Fibroblast of pulmonary artery (primary cell): ENCODE data around the gene NAV1.
A peak's percentile ranks its signal among the peaks of the same experiment; 100 is the strongest.

ENCODE experiments used
- DNase-seq: peaks from one replicate; pipeline ENCODE4 v3.0.0-alpha.2; 2010; ENCODE audit warnings: low read depth
- H3K4me3 ChIP-seq: replicated peaks from 2 replicates; pipeline ENCODE4 v1.5.1; 2011; ENCODE audit warnings: low read depth, mild to moderate bottlenecking, control low read depth, low read length, moderate library complexity
- TF ChIP-seq, protein P1 (sequence below): IDR thresholded peaks from 2 replicates; pipeline ENCODE4 v1.5.1; 2011; ENCODE audit warnings: mild to moderate bottlenecking, control low read depth, low read length, inconsistent platforms; ENCODE audit errors: missing control alignments

NAV1 gene

GRCh38 chr1:201535046-201535918 lies 3.6 kb upstream of the NAV1 start:
- H3K4me3 ChIP-seq: no peak overlapping the region
- DNase-seq: peak; percentile 62
- TF ChIP-seq, protein P1, sequence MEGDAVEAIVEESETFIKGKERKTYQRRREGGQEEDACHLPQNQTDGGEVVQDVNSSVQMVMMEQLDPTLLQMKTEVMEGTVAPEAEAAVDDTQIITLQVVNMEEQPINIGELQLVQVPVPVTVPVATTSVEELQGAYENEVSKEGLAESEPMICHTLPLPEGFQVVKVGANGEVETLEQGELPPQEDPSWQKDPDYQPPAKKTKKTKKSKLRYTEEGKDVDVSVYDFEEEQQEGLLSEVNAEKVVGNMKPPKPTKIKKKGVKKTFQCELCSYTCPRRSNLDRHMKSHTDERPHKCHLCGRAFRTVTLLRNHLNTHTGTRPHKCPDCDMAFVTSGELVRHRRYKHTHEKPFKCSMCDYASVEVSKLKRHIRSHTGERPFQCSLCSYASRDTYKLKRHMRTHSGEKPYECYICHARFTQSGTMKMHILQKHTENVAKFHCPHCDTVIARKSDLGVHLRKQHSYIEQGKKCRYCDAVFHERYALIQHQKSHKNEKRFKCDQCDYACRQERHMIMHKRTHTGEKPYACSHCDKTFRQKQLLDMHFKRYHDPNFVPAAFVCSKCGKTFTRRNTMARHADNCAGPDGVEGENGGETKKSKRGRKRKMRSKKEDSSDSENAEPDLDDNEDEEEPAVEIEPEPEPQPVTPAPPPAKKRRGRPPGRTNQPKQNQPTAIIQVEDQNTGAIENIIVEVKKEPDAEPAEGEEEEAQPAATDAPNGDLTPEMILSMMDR: no peak

- no peak overlapping the region for H3K4me3 ChIP-seq
- no peak for DNase-seq
- TF ChIP-seq, protein P1: no peak
These were observed 3.0 kb upstream of the NAV1 start for GRCh38 chr1:201535919-201536245.

DNA sequence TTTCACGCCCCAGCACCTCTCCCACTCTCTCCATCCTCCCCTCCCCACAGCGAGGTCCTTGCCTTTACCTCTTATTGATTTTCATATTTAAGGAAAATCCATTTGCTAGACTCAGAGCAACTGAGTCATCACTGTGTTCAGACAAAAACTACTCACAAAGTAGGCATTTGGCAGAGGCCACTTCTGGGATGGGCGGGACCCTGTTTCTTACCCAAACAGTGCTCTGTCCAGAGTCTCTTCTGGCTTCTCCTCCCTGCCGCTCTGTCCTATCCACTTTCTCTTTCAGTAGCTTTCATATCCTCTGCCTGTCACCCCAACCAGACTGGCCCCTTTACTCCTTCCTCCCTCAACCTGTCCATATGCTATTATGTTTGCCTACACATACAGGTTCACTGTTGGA lies 2.4 kb upstream of the NAV1 start:
- H3K4me3 ChIP-seq: peak overlapping the region; percentile 11
- TF ChIP-seq, protein P1: no peak
- DNase-seq: peak; percentile 77

DNA sequence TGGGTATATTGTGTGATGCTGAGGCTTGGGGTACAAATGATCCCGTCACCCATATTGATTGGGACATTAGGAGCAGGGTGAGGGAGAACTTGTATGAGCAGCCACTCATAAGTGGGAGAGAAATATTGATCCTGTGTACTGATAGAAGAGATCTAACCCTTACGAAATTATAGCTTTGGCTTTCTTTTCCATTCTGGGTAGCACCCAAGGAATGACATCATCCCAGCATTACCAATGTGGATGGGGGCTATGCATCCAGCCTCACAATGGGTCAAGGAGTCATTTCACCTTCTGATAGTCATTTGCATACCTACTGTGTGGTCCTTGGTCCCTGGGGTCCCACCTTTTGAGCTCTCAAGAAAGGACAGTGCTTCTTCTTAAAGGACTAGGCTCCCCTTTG lies 1.9 kb upstream of the NAV1 start:
- H3K4me3 ChIP-seq: no peak overlapping the region
- no peak for DNase-seq

DNA sequence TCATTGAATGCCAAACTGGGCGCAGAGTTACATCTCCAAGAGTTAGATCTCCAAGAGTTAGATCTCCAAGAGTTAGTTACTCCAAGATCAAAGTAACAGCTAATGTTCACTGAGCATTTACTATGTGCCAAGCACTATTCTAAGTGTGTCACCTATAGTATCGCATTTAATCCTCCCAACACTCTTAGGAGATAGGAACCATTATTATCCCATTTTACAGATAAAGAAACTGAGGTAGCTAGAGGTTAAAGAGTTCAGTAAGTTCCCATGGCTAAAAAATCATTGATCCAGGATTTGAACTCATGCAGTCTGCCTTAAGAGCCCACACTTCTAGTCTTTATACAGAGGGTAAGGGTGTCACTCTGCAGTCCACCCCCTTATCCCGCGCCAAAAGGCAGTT lies 1.5 kb upstream of the NAV1 start:
- TF ChIP-seq, protein P1: no peak
- H3K4me3 ChIP-seq: no peak overlapping the region
- DNase-seq: no peak

More for the DNA sequence above, 1.9 kb upstream of the NAV1 start:
- TF ChIP-seq, protein P1: no peak

- DNase-seq: no peak
- TF ChIP-seq, protein P1: no peak
- H3K4me3 ChIP-seq: peak overlapping the region; percentile 80
These were observed 876 bp upstream of the NAV1 start for GRCh38 chr1:201537891-201538611.
